ENCODE measurements around the gene SLC4A3. TPM values are rescaled to one million over a fixed set of nuclear protein-coding genes. Genes with fewer than 3 reads are reported as not detected.

SLC4A3 gene, protein sequence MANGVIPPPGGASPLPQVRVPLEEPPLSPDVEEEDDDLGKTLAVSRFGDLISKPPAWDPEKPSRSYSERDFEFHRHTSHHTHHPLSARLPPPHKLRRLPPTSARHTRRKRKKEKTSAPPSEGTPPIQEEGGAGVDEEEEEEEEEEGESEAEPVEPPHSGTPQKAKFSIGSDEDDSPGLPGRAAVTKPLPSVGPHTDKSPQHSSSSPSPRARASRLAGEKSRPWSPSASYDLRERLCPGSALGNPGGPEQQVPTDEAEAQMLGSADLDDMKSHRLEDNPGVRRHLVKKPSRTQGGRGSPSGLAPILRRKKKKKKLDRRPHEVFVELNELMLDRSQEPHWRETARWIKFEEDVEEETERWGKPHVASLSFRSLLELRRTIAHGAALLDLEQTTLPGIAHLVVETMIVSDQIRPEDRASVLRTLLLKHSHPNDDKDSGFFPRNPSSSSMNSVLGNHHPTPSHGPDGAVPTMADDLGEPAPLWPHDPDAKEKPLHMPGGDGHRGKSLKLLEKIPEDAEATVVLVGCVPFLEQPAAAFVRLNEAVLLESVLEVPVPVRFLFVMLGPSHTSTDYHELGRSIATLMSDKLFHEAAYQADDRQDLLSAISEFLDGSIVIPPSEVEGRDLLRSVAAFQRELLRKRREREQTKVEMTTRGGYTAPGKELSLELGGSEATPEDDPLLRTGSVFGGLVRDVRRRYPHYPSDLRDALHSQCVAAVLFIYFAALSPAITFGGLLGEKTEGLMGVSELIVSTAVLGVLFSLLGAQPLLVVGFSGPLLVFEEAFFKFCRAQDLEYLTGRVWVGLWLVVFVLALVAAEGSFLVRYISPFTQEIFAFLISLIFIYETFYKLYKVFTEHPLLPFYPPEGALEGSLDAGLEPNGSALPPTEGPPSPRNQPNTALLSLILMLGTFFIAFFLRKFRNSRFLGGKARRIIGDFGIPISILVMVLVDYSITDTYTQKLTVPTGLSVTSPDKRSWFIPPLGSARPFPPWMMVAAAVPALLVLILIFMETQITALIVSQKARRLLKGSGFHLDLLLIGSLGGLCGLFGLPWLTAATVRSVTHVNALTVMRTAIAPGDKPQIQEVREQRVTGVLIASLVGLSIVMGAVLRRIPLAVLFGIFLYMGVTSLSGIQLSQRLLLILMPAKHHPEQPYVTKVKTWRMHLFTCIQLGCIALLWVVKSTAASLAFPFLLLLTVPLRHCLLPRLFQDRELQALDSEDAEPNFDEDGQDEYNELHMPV
- under 1 TPM; 0.05 to 0.16 TPM for total RNA-seq

DNA sequence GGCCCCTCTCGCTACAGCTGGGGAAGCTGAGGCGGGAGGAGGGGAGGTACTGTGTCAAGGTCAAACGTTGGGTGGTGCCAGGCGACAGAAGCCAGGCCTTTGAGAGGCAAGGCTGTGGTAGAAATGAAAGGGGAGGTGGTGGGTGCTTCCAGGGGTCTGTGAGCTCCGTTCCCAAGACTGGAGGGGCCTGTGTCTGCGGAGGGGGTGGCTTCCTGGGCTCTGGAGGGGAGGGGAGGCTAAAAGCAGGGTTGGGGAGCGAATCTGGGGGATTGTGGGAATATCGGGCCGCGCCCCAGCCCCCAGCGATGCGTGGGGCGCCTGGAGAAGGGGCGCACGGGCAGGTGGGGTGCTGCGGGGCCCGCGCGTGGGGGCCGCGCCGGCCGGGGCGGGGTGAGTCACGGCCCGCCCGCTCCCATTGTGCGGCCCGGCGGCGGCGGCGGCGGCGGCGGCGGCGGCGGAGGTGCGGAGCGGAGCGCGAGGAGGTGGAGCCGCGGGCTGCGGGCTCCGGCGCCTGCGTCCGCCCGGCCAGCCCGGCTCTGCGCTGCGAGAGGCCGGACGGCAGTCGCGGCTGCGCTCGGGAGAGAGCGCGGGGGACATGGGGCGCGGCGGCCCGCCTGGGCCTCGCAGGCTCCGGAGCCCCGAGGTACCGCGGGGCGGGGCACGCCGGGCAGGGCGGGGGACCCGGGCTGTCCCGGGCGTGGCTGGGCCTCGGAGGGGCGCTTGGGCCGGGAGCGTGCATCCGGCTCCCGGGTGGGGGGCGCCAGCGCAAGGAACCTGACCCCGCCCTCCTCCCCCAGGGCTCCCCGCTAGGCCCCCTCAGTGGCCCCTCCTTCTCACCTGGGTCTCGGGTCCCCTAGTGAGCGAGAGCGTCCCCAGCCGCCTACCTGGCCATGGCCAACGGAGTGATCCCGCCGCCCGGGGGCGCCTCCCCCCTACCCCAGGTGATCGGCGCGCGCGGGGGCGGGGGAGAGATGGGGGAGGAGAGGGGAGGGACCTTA, at the start of gene SLC4A3:
Gene SLC4A3, plus strand, starts transcription at position 528 of the 998 bp plus-strand sequence. Its CDS starts 363 bp downstream, at position 891.
- ChIA-PET POLR2A (no interaction called here), CTCF (interaction anchor here (0.5 to 0.8 kb wide), 2 partner anchors 68 to 187 kb away, joined by 3 read pairs; no protein-coding TSS in a partner anchor)
- Mint-ChIP-seq H3K9me3 (ENCODE audit: low read depth) (no peaks in the 10 kb centered on the region), H3K4me3 (peak within 1 kb of the TSS; percentile 53), H3K27me3 (peaks cover 19% of the 10 kb centered on the region), H3K4me1 (peaks cover 3% of the 10 kb centered on the region), H3K27ac (no peak within 1 kb of the TSS), H3K36me3 (ENCODE audit: low read depth) (no peaks in the 10 kb centered on the region)
- intact Hi-C loops (cut with DNase I, micrococcal nuclease): no loop called here
- DNase-seq: no peak
- peak; percentile 64 for ATAC-seq

DNA sequence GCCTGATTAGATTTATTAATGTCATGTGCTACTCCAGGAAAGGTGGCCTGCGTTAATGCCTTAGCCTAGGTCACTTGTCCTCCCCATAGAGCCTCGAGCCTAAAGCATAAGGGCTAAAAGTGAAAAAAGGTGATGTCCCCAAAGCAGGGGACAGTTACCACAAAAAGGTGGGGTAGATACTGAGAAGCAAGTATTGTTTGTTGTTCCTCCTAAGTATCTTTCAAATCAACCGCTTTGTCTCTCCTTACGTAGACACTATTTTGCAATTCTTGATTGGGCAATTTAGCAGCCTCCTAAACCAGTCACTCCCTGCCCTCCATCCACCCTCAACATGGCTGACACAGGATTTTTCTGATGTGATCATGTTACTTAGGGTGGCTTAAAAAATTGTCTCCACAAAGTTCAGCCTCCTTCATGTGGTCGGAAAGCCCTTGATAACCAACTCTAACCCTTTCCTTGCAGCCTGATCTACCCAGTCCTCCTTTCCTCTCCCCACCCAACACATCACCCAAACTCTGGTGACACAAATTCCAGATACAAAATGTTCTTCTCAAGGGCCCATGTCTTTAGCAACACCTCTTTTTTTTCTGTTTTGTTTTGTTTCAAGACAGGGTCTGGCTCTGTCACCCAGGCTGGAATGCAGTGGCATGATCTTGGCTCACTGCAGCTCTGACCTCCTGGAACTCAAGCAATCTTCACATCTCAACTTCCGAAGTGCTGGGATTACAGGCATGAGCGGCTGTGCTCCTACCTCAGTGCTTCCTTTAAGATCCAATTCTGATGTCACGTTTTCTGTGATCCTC, 48.4 kb upstream of the SLC4A3 start:
- H3K4me1 Mint-ChIP-seq: no peaks in the 10 kb centered on the region
- no peaks in the 10 kb centered on the region for H3K36me3 Mint-ChIP-seq (ENCODE audit: low read depth)
- DNase-seq (no peak), ATAC-seq (no peak)
- H3K27ac Mint-ChIP-seq: no peak overlapping the region
- POLR2A ChIA-PET: no interaction called here
- no peak overlapping the region for H3K4me3 Mint-ChIP-seq
- intact Hi-C loops (cut with DNase I, micrococcal nuclease): no loop called here
- no peaks in the 10 kb centered on the region for H3K9me3 Mint-ChIP-seq (ENCODE audit: low read depth)
- CTCF ChIA-PET: interaction anchor here (1.2 to 1.9 kb wide), 2 partner anchors 18 to 19 kb away, joined by 3 to 5 read pairs; no protein-coding TSS in a partner anchor
- peaks cover 7% of the 10 kb centered on the region for H3K27me3 Mint-ChIP-seq

DNA sequence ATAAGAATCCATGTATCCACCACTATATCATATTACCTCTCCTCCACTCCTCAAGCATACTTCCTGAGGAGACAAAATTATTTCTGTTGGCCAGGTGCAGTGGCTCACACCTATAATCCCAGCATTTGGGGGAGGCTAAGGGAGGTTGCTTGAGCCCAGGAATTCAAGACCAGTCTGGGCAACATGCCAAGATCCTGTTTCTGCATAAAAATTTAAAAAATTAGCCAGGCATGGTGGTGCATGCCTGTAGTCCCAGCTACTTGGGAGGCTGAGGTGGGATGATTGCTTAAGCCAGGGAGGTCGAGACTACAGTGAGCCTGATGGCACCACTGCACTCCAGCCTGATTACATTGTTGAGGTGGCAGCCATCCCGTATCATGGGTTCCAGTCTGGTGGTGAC, 46.1 kb upstream of the SLC4A3 start:
- ATAC-seq (no peak), DNase-seq (no peak)
- Mint-ChIP-seq H3K27me3 (peaks cover 9% of the 10 kb centered on the region), H3K36me3 (ENCODE audit: low read depth) (no peaks in the 10 kb centered on the region), H3K4me1 (no peaks in the 10 kb centered on the region), H3K4me3 (no peak overlapping the region), H3K9me3 (ENCODE audit: low read depth) (no peaks in the 10 kb centered on the region), H3K27ac (no peak overlapping the region)
- POLR2A ChIA-PET: no interaction called here
- CTCF ChIA-PET: interaction anchor here (0.5 kb wide), 1 partner anchor 730 kb away, joined by 3 read pairs; no protein-coding TSS in a partner anchor
- intact Hi-C loops (cut with DNase I, micrococcal nuclease): no loop called here

DNA sequence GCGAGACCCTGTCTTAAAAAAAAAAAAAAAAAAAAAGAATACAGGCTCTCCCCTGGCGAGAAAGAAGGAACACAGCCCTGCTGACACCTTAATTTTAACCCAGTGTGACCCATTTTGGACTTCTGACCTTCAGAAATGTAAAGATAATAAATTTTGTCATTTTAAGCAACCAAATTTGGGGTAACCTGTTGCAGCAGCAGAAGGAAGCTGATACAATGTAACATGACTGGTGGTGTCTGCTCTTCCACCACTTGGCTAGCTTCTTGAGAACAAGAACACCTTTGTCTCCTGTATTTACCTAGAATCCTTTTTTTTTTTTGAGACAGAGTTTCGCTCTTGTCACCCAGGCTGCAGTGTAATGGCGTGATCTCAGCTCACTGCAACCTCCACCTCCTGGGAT, 36.3 kb upstream of the SLC4A3 start:
- Mint-ChIP-seq H3K27me3 (peaks cover 10% of the 10 kb centered on the region), H3K36me3 (ENCODE audit: low read depth) (no peaks in the 10 kb centered on the region), H3K4me1 (no peaks in the 10 kb centered on the region), H3K4me3 (no peak overlapping the region), H3K9me3 (ENCODE audit: low read depth) (no peaks in the 10 kb centered on the region), H3K27ac (no peak overlapping the region)
- ChIA-PET CTCF (no interaction called here), POLR2A (no interaction called here)
- ATAC-seq (no peak), DNase-seq (no peak)
- intact Hi-C loops (cut with DNase I, micrococcal nuclease): no loop called here

DNA sequence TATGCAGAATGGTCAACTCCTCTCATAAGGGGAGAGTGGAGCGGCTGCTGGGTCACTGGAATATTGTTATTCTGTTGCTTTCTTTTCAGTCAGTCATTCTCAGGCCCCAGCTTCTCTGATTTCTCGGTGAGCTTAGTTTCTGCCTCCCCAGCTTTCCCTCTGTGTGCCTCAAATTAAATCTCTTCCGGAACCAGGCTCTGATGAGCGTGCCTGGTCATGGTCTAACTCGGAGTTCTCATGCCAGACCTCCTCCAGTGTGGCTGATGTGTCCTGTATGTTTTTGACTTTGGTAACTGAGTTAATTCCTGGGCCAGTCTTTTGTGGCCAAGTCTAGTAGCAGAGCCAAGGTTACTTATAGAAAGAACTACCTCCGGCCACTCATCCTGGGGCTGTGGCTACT, 34.7 kb upstream of the SLC4A3 start:
- Mint-ChIP-seq H3K4me3 (no peak overlapping the region), H3K27me3 (peaks cover 8% of the 10 kb centered on the region), H3K9me3 (ENCODE audit: low read depth) (no peaks in the 10 kb centered on the region), H3K4me1 (peaks cover 6% of the 10 kb centered on the region), H3K36me3 (ENCODE audit: low read depth) (no peaks in the 10 kb centered on the region), H3K27ac (no peak overlapping the region)
- ATAC-seq (no peak), DNase-seq (no peak)
- ChIA-PET POLR2A (interaction anchor here (0.9 kb wide), 1 partner anchor 22 kb away, joined by 9 read pairs; the partner anchor contains the start of gene OBSL1), CTCF (interaction anchor here (0.6 kb wide), 2 partner anchors 51 to 356 kb away, joined by 3 read pairs; no protein-coding TSS in a partner anchor)
- intact Hi-C loops (cut with DNase I, micrococcal nuclease): no loop called here

DNA sequence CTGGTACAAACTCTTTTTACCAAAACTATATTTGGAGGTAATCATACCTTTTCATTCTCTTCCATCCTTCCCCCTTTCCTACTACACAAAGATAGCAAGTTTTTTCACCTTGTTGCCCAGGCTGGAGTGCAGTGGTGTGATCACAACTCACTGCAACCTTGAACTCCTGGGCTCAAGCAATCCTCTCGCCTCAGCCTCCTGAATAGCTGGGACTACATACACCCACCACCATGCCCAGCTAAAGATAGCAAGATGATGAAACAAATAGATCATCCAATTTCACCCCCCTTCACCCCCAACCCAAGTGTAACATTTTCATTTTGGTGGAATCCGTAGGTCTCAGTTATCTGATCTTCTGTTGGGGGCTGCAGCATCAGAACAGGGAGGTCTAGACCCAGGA, 34.3 kb upstream of the SLC4A3 start:
- peaks cover 7% of the 10 kb centered on the region for H3K4me1 Mint-ChIP-seq
- no peak for ATAC-seq
- H3K27me3 Mint-ChIP-seq: peaks cover 8% of the 10 kb centered on the region
- intact Hi-C loops (cut with DNase I, micrococcal nuclease): no loop called here
- H3K27ac Mint-ChIP-seq: no peak overlapping the region
- H3K9me3 Mint-ChIP-seq (ENCODE audit: low read depth): no peaks in the 10 kb centered on the region
- no peak for DNase-seq
- ChIA-PET POLR2A (interaction anchor here (0.9 kb wide), 1 partner anchor 22 kb away, joined by 9 read pairs; the partner anchor contains the start of gene OBSL1), CTCF (interaction anchor here (0.6 kb wide), 2 partner anchors 190 to 356 kb away, joined by 3 read pairs; no protein-coding TSS in a partner anchor)
- H3K36me3 Mint-ChIP-seq (ENCODE audit: low read depth): no peaks in the 10 kb centered on the region
- H3K4me3 Mint-ChIP-seq: no peak overlapping the region

DNA sequence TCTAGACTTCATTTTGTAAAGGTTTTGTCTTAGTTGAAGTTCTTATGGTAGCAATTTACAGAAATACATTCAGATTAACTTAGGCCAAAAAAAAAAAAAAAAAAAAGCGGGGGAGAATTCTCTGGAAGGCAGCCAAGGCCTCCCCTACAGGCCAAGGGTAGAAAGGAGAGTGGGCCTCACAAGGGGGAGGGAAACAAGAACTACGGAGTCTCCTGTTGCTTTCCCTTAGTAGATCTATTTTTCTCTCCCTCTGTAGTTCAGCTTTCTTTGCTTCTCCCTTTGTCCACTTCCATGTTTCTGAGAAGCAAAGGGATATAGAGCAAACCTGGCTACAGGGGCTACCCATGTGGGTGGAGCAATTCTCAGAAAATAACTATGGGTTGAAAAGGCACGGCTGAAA, 32.2 kb upstream of the SLC4A3 start:
- no peak for DNase-seq
- ATAC-seq: no peak
- Mint-ChIP-seq H3K4me1 (peaks cover 16% of the 10 kb centered on the region), H3K4me3 (no peak overlapping the region), H3K27ac (no peak overlapping the region), H3K36me3 (ENCODE audit: low read depth) (no peaks in the 10 kb centered on the region), H3K27me3 (peaks cover 4% of the 10 kb centered on the region), H3K9me3 (ENCODE audit: low read depth) (no peaks in the 10 kb centered on the region)
- CTCF ChIA-PET: no interaction called here
- POLR2A ChIA-PET: no interaction called here
- intact Hi-C loops (cut with DNase I, micrococcal nuclease): loop anchor here in 1 of 2 experiments (5.0 kb wide), 1 partner anchor 343 kb away; the partner anchor contains the start of genes TUBA4A and TUBA4B

DNA sequence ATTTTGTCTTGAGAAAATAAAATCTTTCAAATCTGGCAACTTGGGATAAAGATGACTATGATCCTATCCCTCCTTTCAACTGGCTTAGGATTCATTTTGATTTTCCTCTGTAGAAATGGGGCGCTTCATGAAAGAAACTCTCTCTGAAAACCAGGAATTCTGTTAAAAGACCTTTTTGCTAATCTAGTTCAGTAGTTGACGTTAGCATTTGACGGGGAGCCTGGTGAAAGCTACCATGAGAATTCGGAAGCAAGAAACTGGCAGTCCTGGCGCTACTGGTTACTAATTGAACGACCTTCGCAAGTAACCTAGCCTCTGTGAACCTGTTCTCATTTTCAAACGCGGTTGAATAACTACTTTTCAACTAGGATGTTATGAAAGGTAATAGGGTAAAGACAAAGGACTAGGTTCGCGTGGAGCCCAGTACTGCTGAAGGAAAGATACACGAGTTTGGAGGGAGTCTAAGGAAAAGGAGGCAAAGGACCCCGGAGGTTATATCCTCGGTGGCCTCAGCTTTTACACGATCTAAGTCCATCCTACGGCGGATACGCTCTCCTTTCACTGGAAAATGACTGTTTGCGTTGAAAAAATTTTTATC, 30.4 kb upstream of the SLC4A3 start:
- ChIA-PET POLR2A (no interaction called here), CTCF (interaction anchor here (0.6 to 3.5 kb wide), 14 partner anchors 26 to 193 kb away, joined by 3 to 29 read pairs (median 4); partner anchors contain the start of genes CHPF and TMEM198)
- Mint-ChIP-seq H3K4me1 (peaks cover 16% of the 10 kb centered on the region), H3K27ac (peak overlapping the region; percentile 97), H3K4me3 (peak overlapping the region; percentile 82), H3K27me3 (peaks cover 4% of the 10 kb centered on the region), H3K36me3 (ENCODE audit: low read depth) (peaks cover 5% of the 10 kb centered on the region), H3K9me3 (ENCODE audit: low read depth) (no peaks in the 10 kb centered on the region)
- DNase-seq (no peak), ATAC-seq (peak; percentile 1)
- intact Hi-C loops (cut with DNase I, micrococcal nuclease): loop anchor here (1.0 to 5.0 kb wide), 8 partner anchors 26 to 419 kb away; partner anchors contain the start of genes CHPF (in 2 of the 2), DNAJB2 (in 1 of the 2), GMPPA (in 1 of the 2) and OBSL1 (in 1 of the 2)

All from activated CD4-positive, alpha-beta T cell treated with anti-CD3 and anti-CD28 coated beads for 36 hours (primary cell).